ENCODE measurements around the gene COMMD7.
"Not testable (repeated sequence)": the region's sequence is repeated elsewhere in the genome, so short reads cannot be mapped to it uniquely, and the experiment has no call there.

COMMD7 gene

GRCh38 chr20:32737371-32738223 lies 5.7 kb downstream of the COMMD7 start:
- TF ChIP-seq CTCF (IDR thresholded peaks at IDR 0.05; ENCODE audit: low read depth, low read length) = no peak
- no peak for DNase-seq (ENCODE audit: extremely low read depth, low read depth)

- no peak for TF ChIP-seq CTCF (IDR thresholded peaks at IDR 0.05; ENCODE audit: low read depth, low read length)
- no peak for DNase-seq (ENCODE audit: extremely low read depth, low read depth)
Observed at GRCh38 chr20:32731882-32732266, 11.4 kb downstream of the COMMD7 start.

- not testable (repeated sequence) for DNase-seq (ENCODE audit: extremely low read depth, low read depth)
Observed at GRCh38 chr20:32729334-32729733, 13.9 kb downstream of the COMMD7 start.

- DNase-seq (ENCODE audit: extremely low read depth, low read depth) = not testable (repeated sequence)
Observed at GRCh38 chr20:32728435-32728834, 14.8 kb downstream of the COMMD7 start.

- DNase-seq (ENCODE audit: extremely low read depth, low read depth) = peak; percentile 36
- no peak for TF ChIP-seq CTCF (IDR thresholded peaks at IDR 0.05; ENCODE audit: low read depth, low read length)
Observed at GRCh38 chr20:32727683-32728082, 15.6 kb downstream of the COMMD7 start.

- no peak for TF ChIP-seq CTCF (IDR thresholded peaks at IDR 0.05; ENCODE audit: low read depth, low read length)
- DNase-seq (ENCODE audit: extremely low read depth, low read depth) = no peak
Observed at GRCh38 chr20:32718749-32719348, 24.4 kb downstream of the COMMD7 start.

- no peak for TF ChIP-seq CTCF (IDR thresholded peaks at IDR 0.05; ENCODE audit: low read depth, low read length)
- DNase-seq (ENCODE audit: extremely low read depth, low read depth) = no peak
Observed at GRCh38 chr20:32711346-32711745, 31.9 kb downstream of the COMMD7 start.

GRCh38 chr20:32709632-32710121 lies 33.6 kb downstream of the COMMD7 start:
- no peak for DNase-seq (ENCODE audit: extremely low read depth, low read depth)
- TF ChIP-seq CTCF (IDR thresholded peaks at IDR 0.05; ENCODE audit: low read depth, low read length) = no peak

GRCh38 chr20:32709029-32709631 lies 34.1 kb downstream of the COMMD7 start:
- not testable (repeated sequence) for DNase-seq (ENCODE audit: extremely low read depth, low read depth)

All from AG09319 (cell line).